Measurements from ENCODE around the gene TAAR6.

The TAAR6 gene

GRCh38 chr6:132568611-132569010 is 1.5 kb upstream of the TAAR6 start:
- Histone ChIP-seq H3K23ac (ENCODE audit: low read length) (no peak overlapping the region), H4K8ac (ENCODE audit: low read depth, low read length) (no peak overlapping the region), H2BK5ac (ENCODE audit: low read length) (no peak overlapping the region), H3K79me2 (ENCODE audit: control insufficient read depth, insufficient read depth, low read length) (no peaks in the 10 kb centered on the region), H3K4ac (ENCODE audit: low read depth, low read length) (no peak overlapping the region), H3K27ac (ENCODE audit: low read depth, low read length) (no peak overlapping the region), H3K56ac (ENCODE audit: low read length) (no peak overlapping the region), H3K18ac (ENCODE audit: low read length) (no peak overlapping the region), H2BK15ac (replicated peaks; ENCODE audit: low read depth) (no peak overlapping the region), H3K4me1 (ENCODE audit: control insufficient read depth, low read depth, low read length) (no peaks in the 10 kb centered on the region), H4K5ac (ENCODE audit: low read length) (no peak overlapping the region), H2BK120ac (ENCODE audit: low read depth, low read length) (no peak overlapping the region), H3K4me2 (ENCODE audit: low read length) (no peak overlapping the region), H2AK5ac (ENCODE audit: low read length) (no peak overlapping the region), H3K36me3 (ENCODE audit: control insufficient read depth, insufficient read depth, low read length) (no peaks in the 10 kb centered on the region), H3K27me3 (ENCODE audit: insufficient read depth, low read length, poor library complexity) (no peaks in the 10 kb centered on the region), H3K4me3 (ENCODE audit: low read length) (no peak overlapping the region), H3K9ac (ENCODE audit: low read length) (no peak overlapping the region), H3K79me1 (ENCODE audit: low read length) (no peaks in the 10 kb centered on the region)
- no CpG with 5 or more reads among the region's 6 CpGs for WGBS (ENCODE audit: extremely low coverage, insufficient coverage, low lambda C conversion rate)
- no peak for DNase-seq

GRCh38 chr6:132569170-132569569 is 952 bp upstream of the TAAR6 start:
- no peak overlapping the region for H2BK120ac ChIP-seq (ENCODE audit: low read depth, low read length)
- H3K56ac ChIP-seq (ENCODE audit: low read length): no peak overlapping the region
- WGBS (ENCODE audit: extremely low coverage, insufficient coverage, low lambda C conversion rate): no CpG with 5 or more reads among the region's 4 CpGs
- no peak overlapping the region for H3K18ac ChIP-seq (ENCODE audit: low read length)
- no peaks in the 10 kb centered on the region for H3K27me3 ChIP-seq (ENCODE audit: insufficient read depth, low read length, poor library complexity)
- H3K4me3 ChIP-seq (ENCODE audit: low read length): no peak overlapping the region
- H3K79me1 ChIP-seq (ENCODE audit: low read length): no peaks in the 10 kb centered on the region
- no peaks in the 10 kb centered on the region for H3K36me3 ChIP-seq (ENCODE audit: control insufficient read depth, insufficient read depth, low read length)
- H4K5ac ChIP-seq (ENCODE audit: low read length): no peak overlapping the region
- H3K4me1 ChIP-seq (ENCODE audit: control insufficient read depth, low read depth, low read length): no peaks in the 10 kb centered on the region
- H3K4me2 ChIP-seq (ENCODE audit: low read length): no peak overlapping the region
- no peak overlapping the region for H3K27ac ChIP-seq (ENCODE audit: low read depth, low read length)
- H3K23ac ChIP-seq (ENCODE audit: low read length): no peak overlapping the region
- no peaks in the 10 kb centered on the region for H3K79me2 ChIP-seq (ENCODE audit: control insufficient read depth, insufficient read depth, low read length)
- no peak overlapping the region for H2AK5ac ChIP-seq (ENCODE audit: low read length)
- H3K9ac ChIP-seq (ENCODE audit: low read length): no peak overlapping the region
- no peak overlapping the region for H2BK15ac ChIP-seq (replicated peaks; ENCODE audit: low read depth)
- no peak overlapping the region for H3K4ac ChIP-seq (ENCODE audit: low read depth, low read length)
- H2BK5ac ChIP-seq (ENCODE audit: low read length): no peak overlapping the region
- DNase-seq: peak; percentile 4
- H4K8ac ChIP-seq (ENCODE audit: low read depth, low read length): no peak overlapping the region

- DNase-seq: no peak
- Histone ChIP-seq H3K56ac (ENCODE audit: low read length) (no peak overlapping the region), H2BK15ac (replicated peaks; ENCODE audit: low read depth) (no peak overlapping the region), H2BK120ac (ENCODE audit: low read depth, low read length) (no peak overlapping the region), H3K4ac (ENCODE audit: low read depth, low read length) (no peak overlapping the region), H3K4me2 (ENCODE audit: low read length) (no peak overlapping the region), H2AK5ac (ENCODE audit: low read length) (no peak overlapping the region), H3K27ac (ENCODE audit: low read depth, low read length) (no peak overlapping the region), H3K4me3 (ENCODE audit: low read length) (no peak overlapping the region), H3K27me3 (ENCODE audit: insufficient read depth, low read length, poor library complexity) (no peaks in the 10 kb centered on the region), H4K8ac (ENCODE audit: low read depth, low read length) (no peak overlapping the region), H2BK5ac (ENCODE audit: low read length) (no peak overlapping the region), H3K79me1 (ENCODE audit: low read length) (no peaks in the 10 kb centered on the region), H3K23ac (ENCODE audit: low read length) (no peak overlapping the region), H3K79me2 (ENCODE audit: control insufficient read depth, insufficient read depth, low read length) (no peaks in the 10 kb centered on the region), H3K18ac (ENCODE audit: low read length) (no peak overlapping the region), H3K9ac (ENCODE audit: low read length) (no peak overlapping the region), H3K4me1 (ENCODE audit: control insufficient read depth, low read depth, low read length) (no peaks in the 10 kb centered on the region), H4K5ac (ENCODE audit: low read length) (no peak overlapping the region), H3K36me3 (ENCODE audit: control insufficient read depth, insufficient read depth, low read length) (no peaks in the 10 kb centered on the region)
These were observed 1.7 kb downstream of the TAAR6 start for GRCh38 chr6:132571774-132572173.

GRCh38 chr6:132584698-132585097 is 14.6 kb downstream of the TAAR6 start:
- no peak overlapping the region for H3K18ac ChIP-seq (ENCODE audit: low read length)
- no peak overlapping the region for H4K8ac ChIP-seq (ENCODE audit: low read depth, low read length)
- no peaks in the 10 kb centered on the region for H3K36me3 ChIP-seq (ENCODE audit: control insufficient read depth, insufficient read depth, low read length)
- H4K5ac ChIP-seq (ENCODE audit: low read length): no peak overlapping the region
- H3K4ac ChIP-seq (ENCODE audit: low read depth, low read length): no peak overlapping the region
- no peak overlapping the region for H3K56ac ChIP-seq (ENCODE audit: low read length)
- no peak overlapping the region for H3K9ac ChIP-seq (ENCODE audit: low read length)
- no CpG with 5 or more reads among the region's 1 CpG for WGBS (ENCODE audit: extremely low coverage, insufficient coverage, low lambda C conversion rate)
- H2BK120ac ChIP-seq (ENCODE audit: low read depth, low read length): no peak overlapping the region
- no peak overlapping the region for H3K4me3 ChIP-seq (ENCODE audit: low read length)
- H3K23ac ChIP-seq (ENCODE audit: low read length): no peak overlapping the region
- no peaks in the 10 kb centered on the region for H3K79me2 ChIP-seq (ENCODE audit: control insufficient read depth, insufficient read depth, low read length)
- H3K27ac ChIP-seq (ENCODE audit: low read depth, low read length): no peak overlapping the region
- no peaks in the 10 kb centered on the region for H3K27me3 ChIP-seq (ENCODE audit: insufficient read depth, low read length, poor library complexity)
- no peak overlapping the region for H3K4me2 ChIP-seq (ENCODE audit: low read length)
- no peak overlapping the region for H2BK15ac ChIP-seq (replicated peaks; ENCODE audit: low read depth)
- DNase-seq: no peak
- no peak overlapping the region for H2BK5ac ChIP-seq (ENCODE audit: low read length)
- no peaks in the 10 kb centered on the region for H3K79me1 ChIP-seq (ENCODE audit: low read length)
- H2AK5ac ChIP-seq (ENCODE audit: low read length): no peak overlapping the region
- no peaks in the 10 kb centered on the region for H3K4me1 ChIP-seq (ENCODE audit: control insufficient read depth, low read depth, low read length)

GRCh38 chr6:132587424-132587823 is 17.3 kb downstream of the TAAR6 start:
- Histone ChIP-seq H2BK15ac (replicated peaks; ENCODE audit: low read depth) (no peak overlapping the region), H3K18ac (ENCODE audit: low read length) (no peak overlapping the region), H3K36me3 (ENCODE audit: control insufficient read depth, insufficient read depth, low read length) (no peaks in the 10 kb centered on the region), H3K56ac (ENCODE audit: low read length) (no peak overlapping the region), H4K5ac (ENCODE audit: low read length) (no peak overlapping the region), H3K79me2 (ENCODE audit: control insufficient read depth, insufficient read depth, low read length) (no peaks in the 10 kb centered on the region), H3K4me3 (ENCODE audit: low read length) (no peak overlapping the region), H3K27me3 (ENCODE audit: insufficient read depth, low read length, poor library complexity) (no peaks in the 10 kb centered on the region), H2BK5ac (ENCODE audit: low read length) (no peak overlapping the region), H3K4me2 (ENCODE audit: low read length) (no peak overlapping the region), H4K8ac (ENCODE audit: low read depth, low read length) (no peak overlapping the region), H3K4ac (ENCODE audit: low read depth, low read length) (no peak overlapping the region), H3K4me1 (ENCODE audit: control insufficient read depth, low read depth, low read length) (no peaks in the 10 kb centered on the region), H3K23ac (ENCODE audit: low read length) (no peak overlapping the region), H2BK120ac (ENCODE audit: low read depth, low read length) (no peak overlapping the region), H3K79me1 (ENCODE audit: low read length) (no peaks in the 10 kb centered on the region), H3K27ac (ENCODE audit: low read depth, low read length) (no peak overlapping the region), H3K9ac (ENCODE audit: low read length) (no peak overlapping the region), H2AK5ac (ENCODE audit: low read length) (no peak overlapping the region)
- WGBS (ENCODE audit: extremely low coverage, insufficient coverage, low lambda C conversion rate): no CpG with 5 or more reads among the region's 2 CpGs
- no peak for DNase-seq

- no peak within 1 kb of the TSS for H2AK5ac ChIP-seq (ENCODE audit: low read length)
- no peak within 1 kb of the TSS for H3K56ac ChIP-seq (ENCODE audit: low read length)
- H3K27ac ChIP-seq (ENCODE audit: low read depth, low read length): no peak within 1 kb of the TSS
- no peak within 1 kb of the TSS for H3K9ac ChIP-seq (ENCODE audit: low read length)
- H3K79me2 ChIP-seq (ENCODE audit: control insufficient read depth, insufficient read depth, low read length): no peaks in the 10 kb centered on the region
- H4K5ac ChIP-seq (ENCODE audit: low read length): no peak within 1 kb of the TSS
- H3K4me3 ChIP-seq (ENCODE audit: low read length): no peak within 1 kb of the TSS
- H3K23ac ChIP-seq (ENCODE audit: low read length): no peak within 1 kb of the TSS
- no peaks in the 10 kb centered on the region for H3K36me3 ChIP-seq (ENCODE audit: control insufficient read depth, insufficient read depth, low read length)
- H2BK5ac ChIP-seq (ENCODE audit: low read length): no peak within 1 kb of the TSS
- H3K18ac ChIP-seq (ENCODE audit: low read length): no peak within 1 kb of the TSS
- H3K27me3 ChIP-seq (ENCODE audit: insufficient read depth, low read length, poor library complexity): no peaks in the 10 kb centered on the region
- no CpG with 5 or more reads among the region's 5 CpGs for WGBS (ENCODE audit: extremely low coverage, insufficient coverage, low lambda C conversion rate)
- no peak within 1 kb of the TSS for H2BK15ac ChIP-seq (replicated peaks; ENCODE audit: low read depth)
- no peak for DNase-seq
- H3K4me2 ChIP-seq (ENCODE audit: low read length): no peak within 1 kb of the TSS
- no peak within 1 kb of the TSS for H2BK120ac ChIP-seq (ENCODE audit: low read depth, low read length)
- no peaks in the 10 kb centered on the region for H3K4me1 ChIP-seq (ENCODE audit: control insufficient read depth, low read depth, low read length)
- H3K79me1 ChIP-seq (ENCODE audit: low read length): no peaks in the 10 kb centered on the region
- no peak within 1 kb of the TSS for H4K8ac ChIP-seq (ENCODE audit: low read depth, low read length)
- H3K4ac ChIP-seq (ENCODE audit: low read depth, low read length): no peak within 1 kb of the TSS
These were observed 19.3 kb downstream of the TAAR6 start, which contains the start of gene TAAR5 for GRCh38 chr6:132589454-132589853. TAAR5 (minus strand) TSS chr6:132589741; CDS start chr6:132589686, 55 bp downstream.

Data from mesendoderm (in vitro differentiated cells).